HFF-Myc (cell line): ENCODE measurements around the gene LITAFD.
A peak's percentile ranks its signal among the peaks of the same experiment; 100 is the strongest.

ENCODE experiments used
- DNase-seq: peaks from one replicate; pipeline ENCODE4 v3.0.0-alpha.2; 2011; ENCODE audit warnings: low read depth; ENCODE audit errors: extremely low read depth
- H3K4me3 ChIP-seq: replicated peaks from 2 replicates; pipeline ENCODE4 v1.5.1; 2011; ENCODE audit warnings: low read depth, mild to moderate bottlenecking, control low read depth, low read length
- TF ChIP-seq, protein P1 (sequence below): IDR thresholded peaks from 2 replicates; pipeline ENCODE4 v1.5.1; 2012; ENCODE audit warnings: mild to moderate bottlenecking, low read depth, low read length, control low read depth; ENCODE audit errors: missing control alignments

LITAFD gene

DNA sequence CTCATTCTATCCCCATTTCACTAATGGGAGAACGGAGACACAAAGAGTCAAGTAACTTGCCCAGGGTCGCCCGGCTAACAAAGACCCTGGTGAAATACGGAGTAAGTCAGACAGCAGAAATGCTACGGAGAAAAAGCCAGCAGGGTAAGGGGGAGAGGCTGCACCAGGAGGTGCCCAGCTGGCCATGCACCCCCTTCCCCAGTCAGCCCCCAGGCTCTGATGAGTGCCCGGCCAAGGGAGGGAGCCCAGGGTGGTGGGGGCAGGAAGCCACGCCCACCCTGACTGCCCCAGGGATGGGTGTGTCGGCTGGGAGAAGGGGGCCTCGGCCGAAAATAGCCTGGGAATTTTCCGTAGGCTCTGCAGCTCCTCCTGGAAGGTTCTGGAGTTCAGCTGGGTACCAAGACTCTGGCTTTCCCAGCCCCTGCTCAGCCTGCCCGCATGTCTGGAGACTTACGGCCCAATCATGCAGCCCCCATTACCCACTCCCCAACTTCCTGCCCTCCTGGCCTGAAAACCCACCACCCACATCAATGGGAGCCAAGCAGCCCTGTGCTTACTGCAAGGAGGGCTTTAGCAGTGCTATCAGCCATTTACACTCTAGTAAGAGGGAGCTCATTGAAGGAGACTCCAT, 17.6 kb upstream of the LITAFD start:
- H3K4me3 ChIP-seq, result no peak overlapping the region
- TF ChIP-seq, protein P1, sequence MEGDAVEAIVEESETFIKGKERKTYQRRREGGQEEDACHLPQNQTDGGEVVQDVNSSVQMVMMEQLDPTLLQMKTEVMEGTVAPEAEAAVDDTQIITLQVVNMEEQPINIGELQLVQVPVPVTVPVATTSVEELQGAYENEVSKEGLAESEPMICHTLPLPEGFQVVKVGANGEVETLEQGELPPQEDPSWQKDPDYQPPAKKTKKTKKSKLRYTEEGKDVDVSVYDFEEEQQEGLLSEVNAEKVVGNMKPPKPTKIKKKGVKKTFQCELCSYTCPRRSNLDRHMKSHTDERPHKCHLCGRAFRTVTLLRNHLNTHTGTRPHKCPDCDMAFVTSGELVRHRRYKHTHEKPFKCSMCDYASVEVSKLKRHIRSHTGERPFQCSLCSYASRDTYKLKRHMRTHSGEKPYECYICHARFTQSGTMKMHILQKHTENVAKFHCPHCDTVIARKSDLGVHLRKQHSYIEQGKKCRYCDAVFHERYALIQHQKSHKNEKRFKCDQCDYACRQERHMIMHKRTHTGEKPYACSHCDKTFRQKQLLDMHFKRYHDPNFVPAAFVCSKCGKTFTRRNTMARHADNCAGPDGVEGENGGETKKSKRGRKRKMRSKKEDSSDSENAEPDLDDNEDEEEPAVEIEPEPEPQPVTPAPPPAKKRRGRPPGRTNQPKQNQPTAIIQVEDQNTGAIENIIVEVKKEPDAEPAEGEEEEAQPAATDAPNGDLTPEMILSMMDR, result no peak
- no peak for DNase-seq

DNA sequence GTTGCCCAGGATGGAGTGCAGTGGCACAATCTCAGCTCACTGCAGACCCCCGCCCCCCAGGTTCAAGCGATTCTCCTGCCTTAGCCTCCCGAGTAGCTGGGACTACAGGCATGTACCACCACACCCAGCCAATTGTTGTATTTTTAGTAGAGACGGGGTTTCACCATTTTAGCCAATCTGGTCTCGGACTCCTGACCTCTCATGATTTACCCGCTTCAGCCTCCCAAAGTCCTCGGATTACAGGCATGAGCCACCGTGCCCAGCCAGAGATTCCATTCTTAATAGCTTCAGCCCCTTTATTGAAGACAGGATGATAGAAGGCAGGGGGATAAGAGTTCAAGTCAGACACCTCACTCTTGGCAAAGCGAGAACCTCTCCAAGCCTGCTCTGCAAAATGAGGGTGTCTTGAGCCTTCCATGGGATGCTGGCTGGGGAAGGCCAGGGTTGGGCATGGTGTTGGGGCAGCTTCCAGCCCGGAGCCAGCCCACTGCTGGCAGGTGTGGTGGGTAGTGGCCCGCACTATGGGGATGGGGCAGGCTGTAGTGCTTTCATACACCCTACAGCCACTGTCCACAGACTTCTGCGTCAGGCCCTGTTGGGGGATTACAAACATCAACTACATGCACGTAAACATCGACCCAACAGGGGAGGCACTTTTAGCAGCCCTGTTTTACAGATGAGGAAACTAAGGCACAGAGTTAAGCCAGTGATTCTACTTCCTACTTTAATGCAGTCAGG, 16.8 kb upstream of the LITAFD start:
- no peak overlapping the region for H3K4me3 ChIP-seq
- DNase-seq, result no peak
- TF ChIP-seq, protein P1, result no peak

DNA sequence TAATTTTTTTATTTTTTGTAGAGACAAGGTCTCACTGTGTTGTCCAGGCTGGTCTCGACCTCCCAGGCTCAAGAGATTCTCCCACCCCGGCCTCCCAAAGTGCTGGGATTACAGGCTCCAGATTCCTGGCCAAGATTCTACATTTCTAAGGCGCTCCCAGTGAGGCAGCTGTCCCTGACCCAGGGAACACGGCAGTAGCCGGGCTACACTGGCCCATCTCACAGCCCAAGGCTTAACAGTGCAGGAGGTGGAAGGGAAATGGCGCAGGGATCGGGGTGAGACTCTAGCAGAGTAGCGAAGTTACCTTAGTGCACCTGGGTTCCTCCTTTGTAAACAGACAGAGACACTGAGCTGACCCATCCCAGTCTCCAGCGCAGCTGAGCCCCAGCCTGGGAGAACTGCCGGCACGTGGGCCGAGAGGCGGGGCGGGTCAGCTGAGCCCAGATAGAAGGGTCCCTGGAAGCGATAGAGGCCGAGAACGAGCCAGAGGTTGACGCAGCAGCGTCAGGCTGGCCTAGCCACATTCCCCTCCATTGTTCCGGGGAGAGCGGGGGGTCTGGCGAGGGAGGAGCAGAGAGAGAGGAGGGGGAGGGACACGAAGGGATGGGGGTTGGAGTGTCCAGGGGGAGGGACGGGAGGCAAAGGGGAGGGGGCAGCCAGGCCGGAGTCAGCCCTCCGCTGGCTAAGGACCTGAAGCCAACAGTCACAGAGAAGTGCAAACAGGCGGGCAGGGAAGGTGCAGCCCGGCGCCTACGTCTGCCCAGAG, 15.8 kb upstream of the LITAFD start:
- peak overlapping the region; percentile 56 for H3K4me3 ChIP-seq
- DNase-seq, result no peak
- TF ChIP-seq, protein P1, result no peak

DNA sequence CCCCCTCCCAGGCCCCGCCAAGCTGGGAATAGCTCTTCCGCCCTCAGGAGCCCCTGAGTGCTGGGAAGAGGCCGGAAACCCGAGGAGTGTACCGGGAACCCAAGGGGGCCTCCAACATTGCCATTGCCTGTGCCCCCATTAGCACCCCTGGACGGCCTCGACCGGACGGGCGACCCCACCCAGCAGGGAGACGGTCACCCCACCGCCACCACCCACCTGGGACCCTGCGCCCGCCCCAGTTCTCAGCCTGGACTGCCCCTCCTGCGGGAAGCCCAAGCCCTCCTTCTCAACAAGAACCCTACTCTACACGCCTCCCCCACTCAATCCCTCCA, 15.3 kb upstream of the LITAFD start:
- DNase-seq, result no peak
- peak overlapping the region; percentile 56 for H3K4me3 ChIP-seq
- TF ChIP-seq, protein P1, result no peak

DNA sequence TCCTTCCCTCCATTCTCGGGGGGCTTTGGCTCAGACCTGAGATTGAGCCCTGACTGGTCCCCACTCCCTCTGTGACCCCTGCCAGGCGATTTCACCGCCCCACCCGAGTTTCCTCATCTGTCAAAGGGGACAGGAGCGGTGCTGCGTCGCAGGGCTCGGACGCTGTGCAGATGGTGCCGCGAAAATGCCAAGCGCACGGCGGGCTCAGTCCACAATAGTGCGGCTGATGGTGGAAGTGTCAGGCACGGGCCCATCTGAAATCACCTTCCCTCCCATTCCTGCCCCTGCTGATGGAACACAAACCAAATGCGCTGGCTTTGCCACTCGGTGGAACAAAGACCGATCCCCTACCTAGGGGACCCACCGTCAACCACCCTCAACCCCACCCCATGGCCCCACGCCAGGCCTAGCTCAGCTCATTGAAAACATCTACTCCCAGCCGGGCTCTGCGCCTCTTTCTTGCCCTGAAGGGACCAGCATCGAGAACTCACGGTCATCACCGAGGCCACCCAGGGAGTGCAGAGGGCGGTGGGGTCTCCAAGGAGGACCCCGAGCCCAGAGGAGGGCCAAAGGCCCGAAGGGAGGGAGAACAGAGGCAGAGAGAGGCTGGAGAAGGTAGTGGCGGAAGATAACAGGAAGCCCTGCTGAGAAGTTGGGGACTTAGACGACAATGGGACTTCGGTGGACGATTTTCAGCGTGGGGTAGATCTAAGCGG, 14.8 kb upstream of the LITAFD start:
- DNase-seq, result no peak
- TF ChIP-seq, protein P1, result no peak

DNA sequence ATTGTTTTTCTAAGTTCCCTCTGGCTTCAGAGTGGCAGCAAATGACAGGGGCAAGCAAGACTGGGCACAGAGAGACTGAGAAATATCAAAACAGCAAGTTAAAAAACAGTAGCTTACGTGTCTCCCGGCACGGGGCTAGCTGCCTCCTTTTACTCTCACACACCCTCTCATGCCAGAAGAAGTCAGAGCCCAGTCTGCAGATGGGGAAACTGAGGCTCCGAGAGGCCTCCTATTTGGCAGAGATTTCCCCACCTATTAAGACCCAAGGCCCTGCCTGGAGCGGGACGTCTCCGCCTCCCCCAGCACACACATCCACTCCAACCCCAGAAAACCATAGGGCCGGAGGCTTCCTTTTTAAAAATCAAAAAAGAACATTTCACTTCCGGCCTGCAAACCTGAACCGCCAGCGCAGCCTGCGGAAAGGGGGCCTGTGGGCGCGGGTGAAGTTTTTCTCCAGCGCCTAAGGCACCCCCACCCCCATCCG, 14.2 kb upstream of the LITAFD start:
- DNase-seq, result no peak
- H3K4me3 ChIP-seq, result peak overlapping the region; percentile 56
- TF ChIP-seq, protein P1, result no peak

More for the DNA sequence above, 14.8 kb upstream of the LITAFD start:
- H3K4me3 ChIP-seq, result peak overlapping the region; percentile 56
